ENCODE measurements around the gene DOCK1. TPM values are rescaled to one million over a fixed set of nuclear protein-coding genes. Genes with fewer than 3 reads are reported as not detected.

The DOCK1 gene
- total RNA-seq, 2 donors from 2014 or later: 52.9 to 76.7 TPM

- H3K36me3 ChIP-seq: no peaks in the 10 kb centered on the region
- peaks cover 8 to 20% of the 10 kb centered on the region in 2 donors for H3K4me1 ChIP-seq (ENCODE audit: control insufficient read depth in 1 of 2, low read depth in 2 of 2)
- H3K27ac ChIP-seq: no peak overlapping the region
- no peaks in the 10 kb centered on the region for H3K27me3 ChIP-seq (replicated peaks; ENCODE audit: insufficient read depth)
- TF ChIP-seq, protein P1, sequence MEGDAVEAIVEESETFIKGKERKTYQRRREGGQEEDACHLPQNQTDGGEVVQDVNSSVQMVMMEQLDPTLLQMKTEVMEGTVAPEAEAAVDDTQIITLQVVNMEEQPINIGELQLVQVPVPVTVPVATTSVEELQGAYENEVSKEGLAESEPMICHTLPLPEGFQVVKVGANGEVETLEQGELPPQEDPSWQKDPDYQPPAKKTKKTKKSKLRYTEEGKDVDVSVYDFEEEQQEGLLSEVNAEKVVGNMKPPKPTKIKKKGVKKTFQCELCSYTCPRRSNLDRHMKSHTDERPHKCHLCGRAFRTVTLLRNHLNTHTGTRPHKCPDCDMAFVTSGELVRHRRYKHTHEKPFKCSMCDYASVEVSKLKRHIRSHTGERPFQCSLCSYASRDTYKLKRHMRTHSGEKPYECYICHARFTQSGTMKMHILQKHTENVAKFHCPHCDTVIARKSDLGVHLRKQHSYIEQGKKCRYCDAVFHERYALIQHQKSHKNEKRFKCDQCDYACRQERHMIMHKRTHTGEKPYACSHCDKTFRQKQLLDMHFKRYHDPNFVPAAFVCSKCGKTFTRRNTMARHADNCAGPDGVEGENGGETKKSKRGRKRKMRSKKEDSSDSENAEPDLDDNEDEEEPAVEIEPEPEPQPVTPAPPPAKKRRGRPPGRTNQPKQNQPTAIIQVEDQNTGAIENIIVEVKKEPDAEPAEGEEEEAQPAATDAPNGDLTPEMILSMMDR (IDR thresholded peaks at IDR 0.05): no peak
- DNase-seq (ENCODE audit: low spot score) (no peak), ATAC-seq (ENCODE audit: insufficient number of reproducible peaks, low FRiP score, low read depth) (no peak)
- H3K9me3 ChIP-seq: no peaks in the 10 kb centered on the region
- no peak overlapping the region for H3K4me3 ChIP-seq
These were observed 253.4 kb downstream of the DOCK1 start for GRCh38 chr10:127158662-127159061.

GRCh38 chr10:127159648-127160245, 254.5 kb downstream of the DOCK1 start:
- H3K36me3 ChIP-seq: no peaks in the 10 kb centered on the region
- TF ChIP-seq, protein P1 (IDR thresholded peaks at IDR 0.05): no peak
- no peaks in the 10 kb centered on the region for H3K9me3 ChIP-seq
- H3K4me1 ChIP-seq (ENCODE audit: control insufficient read depth in 1 of 2, low read depth in 2 of 2): peaks cover 8 to 20% of the 10 kb centered on the region in 2 donors
- no peaks in the 10 kb centered on the region for H3K27me3 ChIP-seq (replicated peaks; ENCODE audit: insufficient read depth)
- DNase-seq (ENCODE audit: low spot score) (no peak), ATAC-seq (ENCODE audit: insufficient number of reproducible peaks, low FRiP score, low read depth) (no peak)
- H3K4me3 ChIP-seq: no peak overlapping the region
- no peak overlapping the region for H3K27ac ChIP-seq

GRCh38 chr10:127161482-127161881, 256.3 kb downstream of the DOCK1 start:
- ATAC-seq (ENCODE audit: insufficient number of reproducible peaks, low FRiP score, low read depth) (no peak), DNase-seq (ENCODE audit: low spot score) (no peak)
- Histone ChIP-seq H3K4me1 (ENCODE audit: control insufficient read depth in 1 of 2, low read depth in 2 of 2) (peaks cover 8 to 20% of the 10 kb centered on the region in 2 donors), H3K27me3 (replicated peaks; ENCODE audit: insufficient read depth) (no peaks in the 10 kb centered on the region), H3K9me3 (no peaks in the 10 kb centered on the region), H3K36me3 (no peaks in the 10 kb centered on the region), H3K4me3 (no peak overlapping the region), H3K27ac (no peak overlapping the region)
- TF ChIP-seq, protein P1 (IDR thresholded peaks at IDR 0.05): no peak

DNA sequence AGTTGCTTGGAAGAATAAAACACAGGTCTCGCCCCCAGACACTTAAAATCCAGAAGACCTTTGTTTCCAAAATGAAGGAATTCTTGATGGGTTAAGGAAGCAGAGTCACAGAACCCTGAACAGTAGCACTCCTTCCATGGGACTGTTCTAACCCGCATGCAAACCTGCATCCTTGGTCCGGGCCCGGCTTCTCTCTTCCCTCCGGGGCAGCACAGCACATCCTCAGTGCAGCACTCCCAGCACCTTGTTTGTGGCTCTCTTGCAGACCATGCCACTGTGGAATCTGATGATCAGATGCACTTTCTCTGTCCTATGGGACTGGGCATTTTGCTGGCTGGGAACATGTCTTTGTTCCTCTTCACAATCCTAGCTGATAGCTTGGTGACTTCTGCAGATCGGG, 257.6 kb downstream of the DOCK1 start:
- Histone ChIP-seq H3K9me3 (no peaks in the 10 kb centered on the region), H3K27ac (no peak overlapping the region), H3K36me3 (no peaks in the 10 kb centered on the region), H3K4me3 (no peak overlapping the region), H3K27me3 (replicated peaks; ENCODE audit: insufficient read depth) (no peaks in the 10 kb centered on the region), H3K4me1 (ENCODE audit: control insufficient read depth in 1 of 2, low read depth in 2 of 2) (peaks cover 0 to 7% of the 10 kb centered on the region in 2 donors)
- DNase-seq (ENCODE audit: low spot score): no peak
- no peak for ATAC-seq (ENCODE audit: insufficient number of reproducible peaks, low FRiP score, low read depth)
- TF ChIP-seq, protein P1 (IDR thresholded peaks at IDR 0.05): no peak

- Histone ChIP-seq H3K27me3 (replicated peaks; ENCODE audit: insufficient read depth) (no peaks in the 10 kb centered on the region), H3K4me1 (ENCODE audit: control insufficient read depth in 1 of 2, low read depth in 2 of 2) (no peaks in the 10 kb centered on the region), H3K27ac (no peak overlapping the region), H3K9me3 (no peaks in the 10 kb centered on the region), H3K4me3 (no peak overlapping the region), H3K36me3 (no peaks in the 10 kb centered on the region)
- TF ChIP-seq, protein P1 (IDR thresholded peaks at IDR 0.05): no peak
- DNase-seq (ENCODE audit: low spot score) (no peak), ATAC-seq (ENCODE audit: insufficient number of reproducible peaks, low FRiP score, low read depth) (no peak)
These were observed 263.0 kb downstream of the DOCK1 start for GRCh38 chr10:127168261-127168660.
